Stimulated activated CD4-positive, alpha-beta T cell treated with anti-CD3 and anti-CD28 coated beads, Interleukin-12 subunit alpha, Interleukin-12 subunit beta, amount 100 ng/mL, for 24 hours (primary cell): ENCODE results near the gene GOLGA1.
"Not testable (repeated sequence)": the region's sequence is repeated elsewhere in the genome, so short reads cannot be mapped to it uniquely, and the experiment has no call there.

ENCODE experiments used
- DNase-seq, 2 experiments: peaks; one replicate each; pipeline ENCODE4 v3.0.0-alpha.2; 2020; ENCODE audit warnings: low read depth in 2 of 2

Gene GOLGA1

DNA sequence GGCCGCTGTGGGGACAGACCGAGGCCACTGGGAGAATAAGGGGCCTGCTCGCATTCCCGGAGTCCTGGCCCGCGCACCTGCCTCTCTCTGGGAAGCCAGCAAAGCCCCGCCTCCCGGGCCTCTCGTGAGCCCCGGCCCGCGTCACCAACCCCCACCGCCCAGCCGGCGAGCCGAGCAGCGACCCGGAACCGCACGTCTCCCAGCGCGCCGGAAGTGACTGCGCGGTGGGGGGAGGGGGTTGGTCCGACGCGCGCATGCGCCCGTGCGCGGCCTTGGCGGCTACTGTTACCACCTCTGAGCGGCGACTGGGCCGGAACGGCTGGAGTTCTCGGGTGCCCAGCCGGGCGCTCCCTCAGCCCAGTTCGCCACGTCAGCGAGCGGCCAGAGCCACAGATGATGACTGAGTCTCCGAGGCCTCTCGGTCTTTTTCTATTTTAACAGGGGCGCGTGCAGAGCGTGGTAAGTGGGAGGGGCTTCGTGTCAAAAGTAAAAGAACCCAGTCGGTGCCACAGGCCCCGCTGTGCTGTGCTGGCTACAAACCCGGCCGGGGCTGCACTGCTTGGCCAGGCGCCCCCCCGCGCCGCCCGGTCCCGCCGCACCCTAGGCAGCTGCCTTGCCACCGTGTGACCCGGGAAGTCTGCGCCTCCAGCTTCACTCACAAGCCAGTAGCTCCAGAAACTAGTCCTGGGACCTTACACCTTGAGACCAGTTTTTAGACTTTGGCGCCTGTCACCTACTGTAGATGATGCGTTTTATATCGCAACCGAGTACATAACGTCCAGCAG lies at the start of gene GOLGA1:
GOLGA1 (minus strand) TSS at position 190 of the 785 bp plus-strand sequence. CDS start 2,372 bp downstream, outside the sequence.
- peak; percentile 83 to 91 for DNase-seq

- no peak for DNase-seq
Observed at GRCh38 chr9:124983698-124984097, 42.8 kb upstream of the GOLGA1 start.

DNA sequence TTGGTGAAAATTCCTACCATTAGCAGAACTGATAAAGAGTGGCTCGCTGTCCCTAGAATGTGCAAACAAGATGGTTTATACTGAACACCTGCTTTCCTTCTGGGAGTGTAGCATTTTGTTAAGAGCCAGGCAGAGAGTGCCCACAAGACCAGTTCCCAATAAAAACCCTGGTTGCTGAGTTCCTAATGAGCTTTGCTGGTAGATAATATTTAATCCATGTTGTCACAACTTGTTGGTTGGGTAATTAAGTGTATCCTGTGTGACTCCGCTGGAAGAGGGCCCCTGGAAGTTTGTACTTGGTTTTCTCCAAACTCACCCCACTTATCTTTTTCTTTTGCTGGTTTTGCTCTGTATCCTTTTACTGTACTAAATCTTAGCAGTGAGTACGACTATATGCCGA lies 39.5 kb upstream of the GOLGA1 start:
- DNase-seq: no peak

- DNase-seq: no peak
Observed at GRCh38 chr9:124975131-124975530, 34.2 kb upstream of the GOLGA1 start.

- DNase-seq: no peak
Observed at GRCh38 chr9:124973807-124974206, 32.9 kb upstream of the GOLGA1 start.

DNA sequence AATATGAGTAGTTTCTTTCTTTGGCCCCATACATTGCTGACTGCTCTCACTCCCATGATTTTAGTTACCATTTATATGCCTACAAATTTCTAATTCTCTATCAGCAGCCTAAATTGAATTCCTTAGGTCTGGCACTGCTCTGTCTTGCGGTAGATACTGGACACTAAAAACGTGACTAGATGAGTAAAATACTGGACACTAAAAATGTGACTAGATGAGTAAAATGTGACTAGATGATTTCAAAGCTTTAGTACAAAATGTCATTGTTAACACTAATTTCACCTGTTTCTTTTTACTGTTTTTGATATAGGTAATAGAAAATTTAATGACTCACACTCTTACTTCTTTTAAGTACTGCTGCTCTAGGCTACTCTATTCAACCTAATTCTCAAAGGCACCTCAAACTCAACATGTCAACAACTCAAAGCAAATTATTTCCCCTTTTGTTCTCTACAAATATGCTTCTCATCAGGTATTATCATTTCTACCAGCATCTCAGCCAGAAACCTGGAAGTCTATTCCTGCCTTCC lies 31.4 kb upstream of the GOLGA1 start:
- DNase-seq: no peak

DNA sequence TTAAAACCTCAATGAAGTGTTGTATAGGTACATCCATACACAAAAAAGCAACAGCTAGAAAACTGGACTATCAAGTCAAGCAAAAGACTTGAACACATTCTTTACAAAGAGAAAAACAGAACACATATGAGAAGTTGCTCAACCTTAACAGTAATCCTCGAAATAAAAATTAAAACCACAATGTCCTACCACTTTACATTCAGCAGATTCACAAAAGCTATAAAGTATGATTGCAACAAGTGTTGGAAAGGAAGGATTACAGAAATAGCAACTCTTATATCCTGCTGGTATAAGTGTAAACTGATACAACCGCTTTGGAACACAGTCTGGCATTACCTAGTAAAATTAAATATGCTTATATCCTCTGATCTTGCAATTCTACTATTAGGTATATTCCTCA lies 28.5 kb upstream of the GOLGA1 start:
- no peak for DNase-seq

DNA sequence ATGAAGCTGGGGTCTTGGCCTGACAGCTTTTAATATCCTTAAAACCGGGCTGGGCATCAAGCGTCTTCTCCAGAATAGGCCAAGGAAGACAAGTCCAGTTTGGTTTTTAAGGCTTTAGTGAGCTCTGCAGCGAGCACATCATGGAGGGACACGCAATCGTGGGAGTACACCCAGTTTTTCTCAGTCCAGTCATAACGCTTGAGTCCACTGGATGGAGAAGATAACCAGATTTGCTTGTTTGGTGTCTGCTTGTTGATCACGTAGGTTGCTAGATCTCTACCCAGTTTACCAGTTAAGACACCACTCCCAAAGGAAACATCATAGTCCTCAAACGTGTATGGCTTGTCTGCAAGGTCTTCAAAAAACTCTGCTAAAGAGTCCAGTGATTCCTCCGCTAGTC lies 27.4 kb upstream of the GOLGA1 start:
- DNase-seq: no peak

DNA sequence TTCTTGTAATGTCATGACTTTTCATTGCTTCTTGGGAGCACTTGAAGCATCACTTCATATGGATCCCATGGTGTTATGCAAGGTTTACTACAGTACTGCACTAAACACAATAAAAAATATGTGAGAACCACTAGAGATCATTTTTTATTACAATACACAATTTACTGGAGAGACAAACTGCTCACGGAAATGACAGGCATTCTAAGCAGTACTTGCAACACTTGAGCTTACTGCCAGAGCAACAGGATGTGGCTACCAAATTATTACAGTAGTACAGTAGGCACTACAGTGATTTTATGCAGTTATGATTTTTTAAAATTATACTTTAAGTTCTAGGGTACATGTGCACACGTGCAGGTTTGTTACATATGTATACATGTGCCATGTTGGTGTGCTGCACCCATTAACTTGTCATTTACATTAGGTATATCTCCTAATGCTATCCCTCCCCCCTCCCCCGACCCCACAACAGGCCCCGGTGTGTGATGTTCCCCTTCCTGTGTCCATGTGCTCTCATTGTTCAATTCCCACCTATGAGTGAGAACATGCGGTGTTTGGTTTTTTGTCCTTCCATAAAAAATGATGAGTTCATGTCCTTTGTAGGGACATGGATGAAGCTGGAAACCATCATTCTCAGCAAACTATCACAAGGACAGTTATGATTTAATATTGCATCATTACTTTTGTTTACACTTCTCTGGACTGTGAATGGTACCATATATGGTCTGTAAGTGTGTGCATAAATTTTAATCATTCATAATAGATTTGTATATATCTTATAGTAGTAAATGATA lies 25.1 kb upstream of the GOLGA1 start:
- not testable (repeated sequence) for DNase-seq

DNA sequence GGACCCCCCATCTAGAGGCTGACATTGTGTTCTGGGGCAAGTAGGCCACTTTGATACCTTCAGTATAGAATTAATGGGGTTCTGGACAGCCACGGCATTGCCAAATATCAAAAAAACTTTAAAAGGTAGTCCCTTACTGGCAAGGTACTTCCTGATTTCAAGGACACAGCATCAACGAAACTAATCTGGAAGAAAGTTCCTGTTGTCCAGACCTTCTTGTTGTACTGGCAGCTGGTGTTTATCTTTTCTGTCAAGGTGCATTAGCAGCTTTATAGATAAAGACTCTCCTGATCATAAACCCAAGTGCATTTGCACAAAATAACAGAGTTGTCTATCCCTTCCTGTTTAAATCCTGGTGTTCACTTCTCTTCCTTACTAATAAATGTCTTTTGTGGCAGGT lies 23.7 kb upstream of the GOLGA1 start:
- DNase-seq: no peak

DNA sequence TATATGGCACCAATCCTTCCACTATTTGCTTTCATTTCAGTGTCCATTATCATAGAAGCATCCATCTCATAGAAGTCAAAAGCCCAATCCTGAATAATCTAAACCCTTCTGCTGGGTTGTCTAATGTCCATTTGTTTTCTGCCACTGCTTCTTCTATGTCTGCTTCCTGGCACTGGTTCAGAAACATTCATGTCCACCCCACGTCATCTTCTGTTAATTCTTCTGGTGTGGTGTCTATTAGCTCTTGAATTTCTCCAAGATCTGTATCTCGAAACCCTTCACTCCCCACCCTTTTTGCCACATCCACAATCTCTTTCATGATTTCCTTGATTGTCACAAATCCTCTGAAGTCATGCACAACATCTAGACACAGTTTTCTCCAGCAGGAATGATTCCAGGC lies 23.2 kb upstream of the GOLGA1 start:
- no peak for DNase-seq

DNA sequence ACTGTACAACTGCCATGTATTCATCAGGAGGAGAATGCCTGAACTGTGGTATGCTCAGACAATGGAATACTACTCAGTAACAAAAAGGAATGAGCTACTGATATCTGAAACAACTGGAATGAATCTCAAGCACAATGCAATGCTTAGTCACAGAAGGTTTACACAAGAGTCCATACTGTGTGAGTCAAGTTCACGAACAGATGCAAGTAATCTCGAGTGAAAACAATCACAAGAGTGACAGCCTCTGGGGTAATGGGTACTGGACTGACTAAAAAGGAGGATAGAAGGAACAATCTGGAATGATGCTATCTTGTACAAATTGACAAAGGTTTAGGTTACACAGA lies 19.5 kb upstream of the GOLGA1 start:
- DNase-seq: no peak

DNA sequence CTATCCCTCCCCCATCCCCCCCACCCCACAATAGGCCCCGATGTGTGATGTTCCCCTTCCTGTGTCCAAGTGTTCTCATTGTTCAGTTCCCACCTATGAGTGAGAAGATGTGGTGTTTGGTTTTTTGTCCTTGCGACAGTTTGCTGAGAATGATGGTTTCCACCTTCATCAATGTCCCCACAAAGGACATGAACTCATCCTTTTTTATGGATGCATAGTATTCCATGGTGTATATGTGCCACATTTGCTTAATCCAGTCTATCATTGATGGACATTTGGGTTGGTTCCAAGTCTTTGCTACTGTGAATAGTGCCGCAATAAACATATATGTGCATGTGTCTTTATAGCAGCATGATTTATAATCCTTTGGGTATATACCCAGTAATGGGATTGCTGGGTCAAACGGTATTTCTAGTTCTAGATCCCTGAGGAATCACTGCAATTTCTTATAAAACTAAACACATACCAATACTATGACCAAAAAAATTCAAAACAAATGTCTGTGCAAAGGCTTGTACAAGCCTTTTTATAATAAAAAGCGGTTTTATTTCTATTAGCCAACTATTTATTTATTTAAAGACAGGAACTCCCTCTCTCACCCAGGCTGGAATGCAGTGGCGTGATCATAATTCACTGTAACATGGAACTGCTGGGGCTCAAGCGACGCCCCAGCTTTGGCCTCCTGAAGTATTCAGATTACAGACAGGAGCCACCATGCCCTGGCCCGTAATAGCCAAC lies 19.0 kb upstream of the GOLGA1 start:
- not testable (repeated sequence) for DNase-seq

DNA sequence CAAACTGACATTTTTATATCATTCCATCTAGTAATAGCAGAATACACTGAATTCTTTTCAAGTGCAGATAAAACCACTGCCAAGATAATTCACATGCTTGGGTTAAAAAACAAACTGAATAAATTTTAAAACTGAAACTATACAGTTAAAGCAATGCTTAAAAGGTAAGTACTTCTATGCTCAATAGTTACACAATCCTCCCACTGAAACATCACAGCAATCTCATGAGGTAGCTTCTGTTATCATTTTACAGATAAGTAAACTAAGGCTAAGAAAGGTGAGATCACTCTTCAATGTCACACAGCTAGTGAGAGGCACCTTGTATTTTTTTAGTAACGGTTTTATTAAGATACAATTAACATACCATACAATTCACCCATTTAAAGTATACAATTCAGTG lies 13.4 kb upstream of the GOLGA1 start:
- no peak for DNase-seq

DNA sequence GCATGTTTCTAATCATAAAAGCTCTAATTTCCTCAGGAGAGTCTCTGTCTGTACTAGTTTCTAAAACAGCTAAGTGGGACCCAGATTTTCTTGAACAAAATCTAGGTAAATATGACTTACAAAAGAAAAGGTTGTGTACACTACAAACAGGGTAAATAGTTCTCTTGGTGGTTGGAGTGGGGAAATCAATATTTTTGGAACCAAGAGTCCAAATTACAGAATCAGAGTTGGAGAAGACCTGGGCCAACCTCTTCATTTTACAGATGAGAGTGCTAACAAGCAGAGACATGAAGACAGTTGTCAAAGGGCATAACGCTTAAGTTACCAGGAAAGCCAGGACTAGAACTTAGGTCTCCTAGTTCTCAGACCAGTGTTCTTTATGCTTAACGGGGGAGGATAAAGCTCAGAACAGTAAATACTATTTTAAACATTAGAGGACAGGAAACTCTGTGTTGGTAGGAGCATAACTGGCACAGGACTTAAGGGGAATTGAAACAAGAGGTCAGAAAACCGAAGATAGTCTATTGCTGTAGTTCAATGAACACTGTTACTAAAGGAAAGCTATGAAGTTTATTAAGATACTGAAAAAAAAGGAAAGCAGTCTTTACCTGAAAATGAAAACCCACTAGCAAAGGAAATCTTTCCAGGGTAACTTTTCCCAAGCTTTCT lies 9.3 kb upstream of the GOLGA1 start:
- no peak for DNase-seq

GRCh38 chr9:124949387-124949786 lies 8.5 kb upstream of the GOLGA1 start:
- DNase-seq: no peak

- DNase-seq: no peak
Observed at GRCh38 chr9:124947727-124948391, 7.0 kb upstream of the GOLGA1 start.

DNA sequence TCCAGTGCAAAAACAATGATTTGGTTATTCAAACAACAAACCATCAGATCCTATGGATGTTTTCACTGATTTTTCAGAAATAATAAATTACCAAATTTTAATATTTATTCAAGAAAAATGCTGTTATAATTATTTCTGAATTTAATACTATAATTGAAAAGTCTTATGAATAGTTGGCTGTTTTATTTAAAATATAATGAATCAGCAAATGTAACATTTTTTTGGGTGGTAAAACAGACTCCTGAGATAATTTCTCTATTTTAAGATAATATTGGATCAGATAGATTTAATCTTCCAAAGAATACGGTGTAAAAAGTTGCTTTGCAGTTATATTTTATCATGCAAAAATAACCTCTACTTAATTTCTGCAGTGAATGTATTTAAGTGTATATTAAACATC lies 5.3 kb upstream of the GOLGA1 start:
- DNase-seq: no peak

GRCh38 chr9:124941679-124942561 lies 1.0 kb upstream of the GOLGA1 start:
- peak; percentile 21 to 49 for DNase-seq

DNA sequence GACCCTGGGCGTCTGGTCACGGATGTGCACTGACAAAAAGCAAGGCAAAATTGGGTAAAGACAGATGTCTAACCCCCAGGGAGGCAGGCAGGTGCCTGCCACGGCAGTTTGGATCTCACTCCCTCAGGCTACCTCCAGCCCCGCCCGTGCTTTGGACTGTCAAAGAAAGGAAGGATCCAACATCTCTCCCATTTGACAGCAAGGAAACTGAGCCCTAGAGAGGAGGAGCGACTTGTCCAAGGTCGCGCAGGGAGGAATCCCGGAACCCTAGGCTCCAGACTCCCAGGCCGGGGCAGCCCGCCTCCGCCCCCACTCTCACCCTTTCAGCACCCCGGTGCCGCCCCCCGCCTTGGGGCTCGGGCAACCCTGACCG lies 376 bp downstream of the GOLGA1 start:
- DNase-seq: no peak
